H1 (cell line): ENCODE data around the gene PDPK1. TPM values are rescaled to one million over a fixed set of nuclear protein-coding genes. Genes with fewer than 3 reads are reported as not detected.

Source experiments
- CTCF ChIA-PET: fragments of 300-600 bp; sonication (Branson Sonifier 250); formaldehyde crosslinking; loops from one replicate; lab custom pipeline; 2021; ENCODE audit not compliant: partially characterized antibody; lab: Charles Lee
- POLR2A ChIA-PET: fragments of 300-600 bp; sonication (Branson Sonifier 250); formaldehyde crosslinking; loops from one replicate; lab custom pipeline; 2021; ENCODE audit warnings: inconsistent platforms; ENCODE audit not compliant: partially characterized antibody; lab: Charles Lee
- DNase-seq, 2 experiments: peaks; one replicate each; pipeline versions ENCODE4 v3.0.0 to v3.0.0-alpha.2; 2010 to 2022; ENCODE audit warnings: low spot score in 2 of 2, low read depth in 1 of 2, mixed read lengths in 1 of 2
- FAIRE-seq: peaks from 2 replicates; lab custom pipeline; 2011; peaks lifted over from hg19 to GRCh38; lab: Jason Lieb, UNC
- H2AFZ ChIP-seq: 2 replicates; pipeline ENCODE4 v1.8.1; 2012; ENCODE audit warnings: low read length, inconsistent platforms
- H2AK5ac ChIP-seq: 2 replicates; pipeline ENCODE4 v1.6.1; 2013; ENCODE audit warnings: low read depth, low read length
- H2BK120ac ChIP-seq: replicated peaks from 2 replicates; pipeline ENCODE3; 2013; ENCODE audit warnings: low read depth, low read length, inconsistent platforms
- H2BK12ac ChIP-seq: 2 replicates; pipeline ENCODE4 v1.6.1; 2013; ENCODE audit warnings: low read depth, low read length
- H2BK15ac ChIP-seq: 2 replicates; pipeline ENCODE4 v1.6.1; 2013; ENCODE audit warnings: low read length
- H2BK20ac ChIP-seq: 2 replicates; pipeline ENCODE4 v1.6.1; 2013; ENCODE audit warnings: low read length
- H2BK5ac ChIP-seq: 2 replicates; pipeline ENCODE4 v1.6.1; 2013; ENCODE audit warnings: low read depth, low read length
- H3K14ac ChIP-seq: 2 replicates; pipeline ENCODE4 v1.6.1; 2013; ENCODE audit warnings: inconsistent platforms; ENCODE audit not compliant: insufficient read length
- H3K18ac ChIP-seq: 2 replicates; pipeline ENCODE4 v1.6.1; 2013; ENCODE audit warnings: low read length; ENCODE audit errors: extremely low read depth
- H3K23ac ChIP-seq: 2 replicates; pipeline ENCODE4 v1.6.1; 2013; ENCODE audit warnings: inconsistent platforms; ENCODE audit not compliant: insufficient read length
- H3K23me2 ChIP-seq: 2 replicates; pipeline ENCODE4 v1.6.1; 2013; ENCODE audit warnings: low read depth, low read length
- H3K27ac ChIP-seq: 2 replicates; pipeline ENCODE4 v1.6.1; 2011; ENCODE audit warnings: low read depth, low read length, inconsistent platforms
- H3K27me3 ChIP-seq, 4 experiments: replicated peaks in 1 of 4; 1 replicate in 1 of 4; 2 replicates in 3 of 4; pipeline versions ENCODE4 v1.6.1 to v1.8.1; 2011 to 2013; ENCODE audit warnings: low read length in 3 of 4, mild to moderate bottlenecking in 3 of 4, inconsistent platforms in 2 of 4, mixed read lengths in 2 of 4, moderate library complexity in 1 of 4; ENCODE audit not compliant: control insufficient read depth in 3 of 4, insufficient read depth in 3 of 4; ENCODE audit errors: extremely low read depth in 1 of 4
- H3K36me3 ChIP-seq, 4 experiments: 2 replicates each; pipeline versions ENCODE4 v1.6.1 to v1.8.1; 2011 to 2013; ENCODE audit warnings: mild to moderate bottlenecking in 4 of 4, low read length in 3 of 4, moderate library complexity in 2 of 4, control low read depth in 1 of 4, inconsistent platforms in 1 of 4; ENCODE audit not compliant: insufficient read depth in 4 of 4, control insufficient read depth in 2 of 4
- H3K4ac ChIP-seq: replicated peaks from 2 replicates; pipeline ENCODE3; 2013; ENCODE audit warnings: low read length, low read depth, mixed read lengths, inconsistent platforms; ENCODE audit not compliant: insufficient read length
- H3K4me1 ChIP-seq, 4 experiments: replicated peaks in 1 of 4; 1 replicate in 1 of 4; 2 replicates in 3 of 4; pipeline versions ENCODE4 v1.6.1 to v1.8.1; 2011 to 2013; ENCODE audit warnings: low read length in 3 of 4, inconsistent platforms in 2 of 4, mixed read lengths in 1 of 4; ENCODE audit not compliant: insufficient read depth in 4 of 4, control insufficient read depth in 3 of 4
- H3K4me2 ChIP-seq, 2 experiments: 2 replicates each; pipeline versions ENCODE4 v1.6.1 to v1.8.1; 2011 to 2013; ENCODE audit warnings: low read depth in 2 of 2, low read length in 2 of 2, control low read depth in 1 of 2, inconsistent platforms in 1 of 2, mild to moderate bottlenecking in 1 of 2; ENCODE audit not compliant: insufficient read depth in 1 of 2
- H3K4me3 ChIP-seq, 4 experiments: fragments of 200-600, 300-600 bp in 1 of 4; sonication (generic), shearing (Covaris generic), sonication (Bioruptor Twin) in 1 of 4; 2 replicates each; pipeline versions ENCODE4 v1.5.1 to v1.8.1; 2011 to 2016; ENCODE audit warnings: low read length in 4 of 4, low read depth in 3 of 4, control low read depth in 2 of 4, inconsistent platforms in 2 of 4, mild to moderate bottlenecking in 2 of 4, mixed read lengths in 1 of 4, moderate library complexity in 1 of 4; ENCODE audit not compliant: insufficient read depth in 2 of 4; ENCODE audit errors: extremely low read depth in 1 of 4
- H3K56ac ChIP-seq: replicated peaks from 2 replicates; pipeline ENCODE3; 2013; ENCODE audit warnings: low read depth, mild to moderate bottlenecking, mixed read lengths, low read length, inconsistent platforms; ENCODE audit not compliant: insufficient read length
- H3K79me1 ChIP-seq: 2 replicates; pipeline ENCODE4 v1.6.1; 2013; ENCODE audit warnings: low read depth, low read length, control low read depth
- H3K79me2 ChIP-seq, 2 experiments: 2 replicates each; pipeline versions ENCODE4 v1.6.1 to v1.8.1; 2012 to 2013; ENCODE audit warnings: low read length in 2 of 2, mild to moderate bottlenecking in 2 of 2, inconsistent platforms in 1 of 2; ENCODE audit not compliant: insufficient read depth in 2 of 2, control insufficient read depth in 1 of 2
- H3K9ac ChIP-seq, 4 experiments: replicated peaks in 1 of 4; 1 replicate in 1 of 4; 2 replicates in 3 of 4; pipeline versions ENCODE4 v1.6.1 to v1.8.1; 2011 to 2013; ENCODE audit warnings: low read depth in 3 of 4, low read length in 3 of 4, control low read depth in 2 of 4, mild to moderate bottlenecking in 2 of 4, moderate library complexity in 2 of 4, inconsistent platforms in 1 of 4; ENCODE audit errors: extremely low read depth in 1 of 4
- H3K9me3 ChIP-seq, 2 experiments: 2 replicates each; pipeline versions ENCODE4 v1.6.1 to v1.8.1; 2012 to 2013; ENCODE audit warnings: mild to moderate bottlenecking in 2 of 2, moderate library complexity in 2 of 2, control low read depth in 1 of 2, inconsistent platforms in 1 of 2, low read depth in 1 of 2, low read length in 1 of 2, mixed read lengths in 1 of 2; ENCODE audit not compliant: insufficient read depth in 2 of 2
- H4K20me1 ChIP-seq, 2 experiments: replicated peaks in 1 of 2; 2 replicates each; pipeline versions ENCODE3 to v1.8.1; 2011 to 2013; ENCODE audit warnings: inconsistent platforms in 2 of 2, low read length in 2 of 2, mild to moderate bottlenecking in 1 of 2; ENCODE audit not compliant: insufficient read depth in 2 of 2, control insufficient read depth in 1 of 2
- H4K5ac ChIP-seq: 2 replicates; pipeline ENCODE4 v1.6.1; 2013; ENCODE audit warnings: low read length, low read depth, mixed read lengths, inconsistent platforms; ENCODE audit not compliant: insufficient read length
- H4K8ac ChIP-seq: 2 replicates; pipeline ENCODE4 v1.8.0; 2013; ENCODE audit warnings: mild to moderate bottlenecking, moderate library complexity, low read length, inconsistent platforms; ENCODE audit not compliant: insufficient read depth; ENCODE audit errors: extremely low read depth
- H4K91ac ChIP-seq: replicated peaks from 2 replicates; pipeline ENCODE3; 2013; ENCODE audit warnings: low read length, mixed read lengths, inconsistent platforms; ENCODE audit not compliant: insufficient read length
- KDM1A ChIP-seq: fragments of 200-600, 300-600 bp; sonication (generic); IDR thresholded peaks from 2 replicates; pipeline ENCODE4 v1.7.1; 2016; ENCODE audit warnings: mild to moderate bottlenecking, low read length, borderline replicate concordance
- WGBS, 2 experiments: shearing (Covaris generic) in 1 of 2; methylation state at CpG; one replicate each; pipeline versions ENCODE4 v1.1.6 to v1.1.7; 2013 to 2015; ENCODE audit warnings: low lambda C conversion rate in 2 of 2, mixed read lengths in 2 of 2, inconsistent platforms in 1 of 2, low coverage in 1 of 2, missing lambda C conversion rate in 1 of 2; ENCODE audit not compliant: insufficient replicate concordance in 2 of 2, insufficient coverage in 1 of 2, insufficient read length in 1 of 2; ENCODE audit errors: extremely low coverage in 1 of 2, missing lambda C conversion rate in 1 of 2; 5-methylcytosine and 5-hydroxymethylcytosine counted together
- polyA plus RNA-seq, 7 experiments: library from polyadenylated mRNA; depleted of rRNA in 3 of 7; stranded (reverse) in 5 of 7; unstranded in 2 of 7; fragments of >200 nt in 5 of 7; fragments of 200-250 nt in 2 of 7; gene quantifications; 1 replicate in 5 of 7; 2 replicates in 1 of 7; 4 replicates in 1 of 7; pipeline versions ENCODE4 v1.2.1 to v1.2.3, GENCODE V29; 2011 to 2013; ENCODE audit warnings: missing spikeins in 2 of 7, mixed read lengths in 2 of 7
- total RNA-seq: library from RNA; stranded (reverse); fragmentation: NEBNext Ultra II Directional; extraction: Animal tissue kit (Norgen Biotek cat#: 25700); gene quantifications from 2 replicates; pipeline ENCODE4 v1.2.1, GENCODE V29; 2021

Gene PDPK1
- total and polyA plus RNA-seq, 2 of the 8 experiments (the other 6 are each of a cell fraction or from before 2014, with no cell fraction given), result 17.1 to 27.8 TPM

DNA sequence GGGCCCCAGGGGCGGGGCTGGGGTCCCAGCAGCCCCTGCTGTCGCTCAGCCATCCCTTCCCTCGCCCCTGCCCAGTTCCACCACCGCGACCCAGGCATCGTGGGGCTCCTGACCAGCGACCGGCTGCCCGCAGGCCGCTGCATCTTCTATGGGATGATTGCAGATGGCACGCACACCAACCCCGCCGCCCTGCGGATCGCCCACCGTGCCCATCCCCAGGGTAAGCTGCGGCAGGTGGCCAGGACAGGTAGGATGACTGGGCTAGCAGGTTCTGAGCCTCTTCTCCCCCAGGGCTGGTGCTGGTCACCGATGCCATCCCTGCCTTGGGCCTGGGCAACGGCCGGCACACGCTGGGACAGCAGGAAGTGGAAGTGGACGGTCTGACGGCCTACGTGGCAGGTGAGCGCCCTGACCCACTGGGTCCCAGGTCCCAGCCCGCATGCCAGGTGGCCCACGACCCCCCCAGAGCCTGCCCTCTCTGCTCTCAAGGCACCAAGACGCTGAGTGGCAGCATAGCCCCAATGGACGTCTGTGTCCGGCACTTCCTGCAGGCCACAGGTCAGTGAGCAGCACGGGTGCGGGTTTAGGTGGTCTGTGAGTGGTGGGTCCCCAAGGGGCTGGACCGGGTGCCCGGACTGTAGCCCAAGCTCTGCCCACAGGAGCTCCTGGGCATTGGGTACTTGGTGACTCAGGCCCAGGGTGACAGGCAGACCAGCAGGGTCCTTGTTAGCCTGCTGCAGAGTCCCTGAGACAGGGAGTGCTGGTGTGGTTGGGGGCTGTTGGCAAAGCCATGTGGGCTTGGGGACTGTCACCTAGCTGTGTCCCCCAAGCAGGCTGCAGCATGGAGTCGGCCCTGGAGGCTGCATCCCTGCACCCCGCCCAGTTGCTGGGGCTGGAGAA lies 9.4 kb upstream of the PDPK1 start:
- no peak overlapping the region for H3K18ac ChIP-seq
- H3K14ac ChIP-seq, result no peak overlapping the region
- H2BK20ac ChIP-seq, result no peak overlapping the region
- H4K91ac ChIP-seq, result no peak overlapping the region
- peaks cover under 1% of the 10 kb centered on the region for H3K79me1 ChIP-seq
- H2BK5ac ChIP-seq, result no peak overlapping the region
- POLR2A ChIA-PET, result interaction anchor here (1.7 to 5.6 kb wide), 2 partner anchors 7 to 374 kb away, joined by 3 to 108 read pairs; partner anchors contain the start of gene AMDHD2
- no peaks in the 10 kb centered on the region for H3K27me3 ChIP-seq
- H2AK5ac ChIP-seq, result no peak overlapping the region
- H3K9ac ChIP-seq, result no peak overlapping the region
- H2BK12ac ChIP-seq, result no peak overlapping the region
- H3K4ac ChIP-seq, result no peak overlapping the region
- H2BK120ac ChIP-seq, result no peak overlapping the region
- no peaks in the 10 kb centered on the region for H3K9me3 ChIP-seq
- no peak overlapping the region; the same call in 1 of the 2 replicates for H4K8ac ChIP-seq
- H4K20me1 ChIP-seq, result peaks cover 0 to 18% of the 10 kb centered on the region in 2 experiments
- H3K27ac ChIP-seq, result no peak overlapping the region
- no peak overlapping the region for H4K5ac ChIP-seq
- peaks cover 0 to 9% (median 7%) of the 10 kb centered on the region in 4 experiments; a peak in 4 of 7 replicates for H3K4me1 ChIP-seq
- H3K79me2 ChIP-seq, result no peaks in the 10 kb centered on the region
- 96% methylated on average over 36 of the region's 36 CpGs; no CpG with 5 or more reads in 1 of the 2 experiments for WGBS, 2 experiments
- H3K36me3 ChIP-seq, result peaks cover 5 to 25% (median 13%) of the 10 kb centered on the region in 4 experiments
- no peak overlapping the region for H3K4me2 ChIP-seq
- no peak overlapping the region for H2BK15ac ChIP-seq
- peaks cover 14% of the 10 kb centered on the region for H3K23me2 ChIP-seq
- no peak overlapping the region for H2AFZ ChIP-seq
- no peak overlapping the region for H3K23ac ChIP-seq
- DNase-seq (no peak), FAIRE-seq (no peak)
- CTCF ChIA-PET, result interaction anchor here (0.9 to 1.1 kb wide), 3 partner anchors 15 to 90 kb away, joined by 3 to 5 read pairs (median 3); no protein-coding TSS in a partner anchor
- no peak overlapping the region for H3K4me3 ChIP-seq
- H3K56ac ChIP-seq, result no peak overlapping the region
- no peak for TF ChIP-seq KDM1A
